Astrocyte (in vitro differentiated cells and primary cell): ENCODE results near the gene DLGAP5. TPM values are rescaled to one million over a fixed set of nuclear protein-coding genes. Genes with fewer than 3 reads are reported as not detected.
A peak's percentile ranks its signal among the peaks of the same experiment; 100 is the strongest.

Experiments used
- DNase-seq: peaks from one replicate; pipeline ENCODE4 v3.0.0-alpha.2; 2010; ENCODE audit warnings: low read depth
- FAIRE-seq: peaks from 2 replicates; lab custom pipeline; 2011; peaks lifted over from hg19 to GRCh38; lab: Jason Lieb, UNC
- H2AFZ ChIP-seq: 2 replicates; pipeline ENCODE4 v1.6.0; 2012; ENCODE audit warnings: low read depth, low read length, inconsistent platforms
- H3K27ac ChIP-seq: 2 replicates; pipeline ENCODE4 v1.5.1; 2011; ENCODE audit warnings: low read depth, low read length, inconsistent platforms
- H3K27me3 ChIP-seq: 2 replicates; pipeline ENCODE4 v1.6.0; 2011; ENCODE audit warnings: low read length, inconsistent platforms; ENCODE audit not compliant: insufficient read depth
- H3K36me3 ChIP-seq: 2 replicates; pipeline ENCODE4 v1.5.1; 2011; ENCODE audit warnings: low read length, inconsistent platforms; ENCODE audit not compliant: insufficient read depth
- H3K4me1 ChIP-seq: 2 replicates; pipeline ENCODE4 v1.5.1; 2011; ENCODE audit warnings: low read length, inconsistent platforms; ENCODE audit not compliant: insufficient read depth
- H3K4me2 ChIP-seq: 2 replicates; pipeline ENCODE4 v1.6.0; 2012; ENCODE audit warnings: low read length, inconsistent platforms
- H3K4me3 ChIP-seq: 2 replicates; pipeline ENCODE4 v1.5.1; 2011; ENCODE audit warnings: low read depth, mild to moderate bottlenecking, low read length, inconsistent platforms; ENCODE audit not compliant: insufficient read depth
- H3K79me2 ChIP-seq: 2 replicates; pipeline ENCODE4 v1.6.0; 2012; ENCODE audit warnings: mild to moderate bottlenecking, low read length, inconsistent platforms; ENCODE audit not compliant: insufficient read depth
- H3K9ac ChIP-seq: 2 replicates; pipeline ENCODE4 v1.6.0; 2012; ENCODE audit warnings: mild to moderate bottlenecking, low read length, inconsistent platforms
- H3K9me3 ChIP-seq: 2 replicates; pipeline ENCODE4 v1.5.1; 2012; ENCODE audit warnings: low read depth, mild to moderate bottlenecking, low read length, inconsistent platforms; ENCODE audit not compliant: insufficient read depth
- H4K20me1 ChIP-seq: 2 replicates; pipeline ENCODE4 v1.6.0; 2012; ENCODE audit warnings: low read length, inconsistent platforms; ENCODE audit not compliant: insufficient read depth
- H3K27ac Mint-ChIP-seq: one replicate; pipeline ENCODE4 v1.8.0; 2021; ENCODE audit warnings: mild to moderate bottlenecking, mixed read lengths; ENCODE audit not compliant: unreplicated experiment
- H3K27me3 Mint-ChIP-seq: one replicate; pipeline ENCODE4 v1.8.0; 2021; ENCODE audit warnings: low read depth, mixed read lengths; ENCODE audit not compliant: unreplicated experiment
- H3K36me3 Mint-ChIP-seq: one replicate; pipeline ENCODE4 v1.8.0; 2021; ENCODE audit warnings: low read depth, mixed read lengths; ENCODE audit not compliant: unreplicated experiment
- H3K4me1 Mint-ChIP-seq: one replicate; pipeline ENCODE4 v1.8.0; 2021; ENCODE audit warnings: low read depth, mixed read lengths; ENCODE audit not compliant: unreplicated experiment
- H3K4me3 Mint-ChIP-seq: one replicate; pipeline ENCODE4 v1.8.0; 2021; ENCODE audit warnings: mild to moderate bottlenecking, moderate library complexity, mixed read lengths; ENCODE audit not compliant: unreplicated experiment
- H3K9me3 Mint-ChIP-seq: one replicate; pipeline ENCODE4 v1.8.0; 2021; ENCODE audit warnings: mild to moderate bottlenecking, mixed read lengths; ENCODE audit not compliant: unreplicated experiment
- EZH2 ChIP-seq: IDR thresholded peaks from 2 replicates; pipeline ENCODE4 v1.6.1; 2012; ENCODE audit warnings: mild to moderate bottlenecking, low read length, inconsistent platforms; ENCODE audit not compliant: insufficient read depth
- total RNA-seq: library from RNA; stranded (reverse); gene quantifications from 2 replicates; pipeline ENCODE4 v1.2.1, GENCODE V29; 2021
- TF ChIP-seq, protein P1 (sequence below): IDR thresholded peaks from 2 replicates; pipeline ENCODE4 v1.5.1; 2011; ENCODE audit warnings: low read depth, mild to moderate bottlenecking, inconsistent platforms, low read length, moderate library complexity; ENCODE audit not compliant: insufficient read depth

Gene DLGAP5
- total RNA-seq, 1 donor from 2014 or later: 5.4 TPM

DNA sequence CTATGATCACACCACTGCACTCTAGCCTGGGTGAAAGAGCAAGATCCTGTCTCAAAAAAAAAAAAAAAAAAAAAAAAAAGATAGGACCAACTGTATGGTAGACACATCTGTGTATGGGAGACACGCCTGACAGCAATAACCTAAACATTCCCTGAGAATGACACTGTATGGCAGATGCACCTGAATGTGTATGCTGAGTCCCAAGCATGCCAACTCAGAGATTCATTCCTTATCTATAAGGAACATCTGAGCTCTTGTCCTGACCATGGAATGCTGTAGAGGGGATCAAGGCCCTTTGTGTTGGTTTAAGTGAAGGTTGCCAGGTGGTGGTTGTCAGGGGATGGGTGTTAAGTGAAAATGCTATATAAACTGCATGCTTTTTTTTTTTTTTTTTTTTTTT, 81.5 kb downstream of the DLGAP5 start:
- Histone ChIP-seq H4K20me1 (no peaks in the 10 kb centered on the region), H3K4me2 (no peak overlapping the region), H3K4me3 (no peak overlapping the region), H3K36me3 (no peaks in the 10 kb centered on the region), H3K27ac (no peak overlapping the region), H2AFZ (no peak overlapping the region), H3K4me1 (peaks cover 19% of the 10 kb centered on the region), H3K9me3 (no peaks in the 10 kb centered on the region), H3K9ac (no peak overlapping the region), H3K27me3 (no peaks in the 10 kb centered on the region), H3K79me2 (no peaks in the 10 kb centered on the region)
- no peak overlapping the region for H3K27ac Mint-ChIP-seq
- DNase-seq (no peak), FAIRE-seq (no peak)
- peaks cover 6% of the 10 kb centered on the region for H3K27me3 Mint-ChIP-seq
- no peak overlapping the region for H3K4me3 Mint-ChIP-seq
- H3K9me3 Mint-ChIP-seq: peaks cover 9% of the 10 kb centered on the region
- H3K4me1 Mint-ChIP-seq: peaks cover 14% of the 10 kb centered on the region
- TF ChIP-seq EZH2: no peak
- TF ChIP-seq, protein P1, sequence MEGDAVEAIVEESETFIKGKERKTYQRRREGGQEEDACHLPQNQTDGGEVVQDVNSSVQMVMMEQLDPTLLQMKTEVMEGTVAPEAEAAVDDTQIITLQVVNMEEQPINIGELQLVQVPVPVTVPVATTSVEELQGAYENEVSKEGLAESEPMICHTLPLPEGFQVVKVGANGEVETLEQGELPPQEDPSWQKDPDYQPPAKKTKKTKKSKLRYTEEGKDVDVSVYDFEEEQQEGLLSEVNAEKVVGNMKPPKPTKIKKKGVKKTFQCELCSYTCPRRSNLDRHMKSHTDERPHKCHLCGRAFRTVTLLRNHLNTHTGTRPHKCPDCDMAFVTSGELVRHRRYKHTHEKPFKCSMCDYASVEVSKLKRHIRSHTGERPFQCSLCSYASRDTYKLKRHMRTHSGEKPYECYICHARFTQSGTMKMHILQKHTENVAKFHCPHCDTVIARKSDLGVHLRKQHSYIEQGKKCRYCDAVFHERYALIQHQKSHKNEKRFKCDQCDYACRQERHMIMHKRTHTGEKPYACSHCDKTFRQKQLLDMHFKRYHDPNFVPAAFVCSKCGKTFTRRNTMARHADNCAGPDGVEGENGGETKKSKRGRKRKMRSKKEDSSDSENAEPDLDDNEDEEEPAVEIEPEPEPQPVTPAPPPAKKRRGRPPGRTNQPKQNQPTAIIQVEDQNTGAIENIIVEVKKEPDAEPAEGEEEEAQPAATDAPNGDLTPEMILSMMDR: no peak
- no peaks in the 10 kb centered on the region for H3K36me3 Mint-ChIP-seq

DNA sequence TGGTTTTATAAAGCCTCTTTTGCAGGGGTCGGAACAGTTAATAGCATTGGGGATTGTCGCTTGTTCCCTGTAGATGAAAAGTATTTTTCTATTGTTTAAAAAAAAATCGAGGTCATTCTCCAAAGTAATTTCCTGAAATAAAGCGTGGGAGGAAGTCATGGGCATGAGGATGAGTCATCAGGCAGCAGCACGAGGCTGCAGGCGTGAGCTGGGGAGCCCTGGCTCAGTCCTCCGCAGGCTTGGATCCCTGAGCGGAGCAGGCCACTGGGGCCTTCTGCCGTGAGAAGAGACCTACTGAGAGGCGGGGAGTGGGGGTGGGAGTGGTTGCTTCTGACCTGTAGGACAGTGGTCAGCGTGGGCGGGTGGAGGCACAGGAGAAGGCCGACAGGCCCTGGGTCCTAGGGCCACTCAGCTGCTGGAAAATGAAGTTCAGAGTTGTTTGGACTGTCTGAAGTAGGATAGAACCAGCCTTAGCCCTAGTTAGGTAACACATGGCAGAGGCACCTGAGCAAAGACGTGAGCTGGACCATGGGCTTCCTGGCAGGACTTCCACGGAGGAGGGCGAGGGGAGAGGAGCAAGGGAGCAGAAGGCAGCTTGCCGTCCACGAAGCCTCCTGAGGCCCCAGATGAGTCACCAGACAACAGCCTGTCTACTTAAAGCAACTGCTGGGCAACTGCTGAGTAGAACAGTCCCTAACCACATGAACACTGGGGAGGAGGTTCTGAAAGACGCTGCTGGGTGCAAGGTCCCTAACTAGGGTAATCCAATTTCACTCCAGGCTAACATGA, 83.4 kb downstream of the DLGAP5 start:
- H3K36me3 ChIP-seq: no peaks in the 10 kb centered on the region
- H3K4me1 ChIP-seq: peaks cover 31% of the 10 kb centered on the region
- peak overlapping the region; percentile 30 for H3K4me3 ChIP-seq
- FAIRE-seq (peak; percentile 83), DNase-seq (peak; percentile 97)
- H2AFZ ChIP-seq: peak overlapping the region; percentile 79
- H3K9me3 ChIP-seq: peaks cover 8% of the 10 kb centered on the region
- no peaks in the 10 kb centered on the region for H3K27me3 ChIP-seq
- no peaks in the 10 kb centered on the region for H4K20me1 ChIP-seq
- Mint-ChIP-seq H3K9me3 (peaks cover 17% of the 10 kb centered on the region), H3K27ac (peak overlapping the region; percentile 100), H3K4me3 (peak overlapping the region; percentile 65), H3K4me1 (peaks cover 29% of the 10 kb centered on the region), H3K27me3 (peaks cover 2% of the 10 kb centered on the region), H3K36me3 (no peaks in the 10 kb centered on the region)
- peak overlapping the region; percentile 91 for H3K9ac ChIP-seq
- peak overlapping the region; percentile 100 for H3K27ac ChIP-seq
- no peak for TF ChIP-seq EZH2
- TF ChIP-seq, protein P1: no peak
- no peaks in the 10 kb centered on the region for H3K79me2 ChIP-seq
- H3K4me2 ChIP-seq: peak overlapping the region; percentile 76

DNA sequence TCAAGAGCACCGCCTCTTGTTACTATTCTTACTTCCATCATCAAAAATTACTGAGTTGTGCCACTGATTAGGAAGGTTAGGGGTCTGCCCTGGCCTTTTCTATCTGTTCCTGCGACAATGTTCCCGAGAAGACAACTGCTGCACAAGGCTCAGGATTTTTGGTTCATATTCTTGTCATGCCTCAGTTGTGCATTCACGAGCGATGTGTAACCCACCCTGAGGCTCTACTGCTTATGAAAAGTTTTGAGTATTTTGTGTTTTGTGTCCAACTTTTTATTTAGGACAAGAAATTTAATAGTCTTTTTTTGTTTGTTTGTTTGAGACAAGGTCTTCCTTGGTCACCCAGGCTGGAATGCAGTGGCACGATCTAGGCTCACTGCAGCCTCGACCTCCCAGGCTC, 85.4 kb downstream of the DLGAP5 start:
- no peaks in the 10 kb centered on the region for H3K27me3 ChIP-seq
- no peak overlapping the region for H3K27ac Mint-ChIP-seq
- no peak overlapping the region for H3K4me2 ChIP-seq
- H4K20me1 ChIP-seq: no peaks in the 10 kb centered on the region
- H3K27ac ChIP-seq: no peak overlapping the region
- no peaks in the 10 kb centered on the region for H3K27me3 Mint-ChIP-seq
- DNase-seq (no peak), FAIRE-seq (no peak)
- H3K4me3 ChIP-seq: no peak overlapping the region
- peaks cover 39% of the 10 kb centered on the region for H3K4me1 Mint-ChIP-seq
- H3K4me1 ChIP-seq: peaks cover 44% of the 10 kb centered on the region
- H3K9me3 Mint-ChIP-seq: peaks cover 17% of the 10 kb centered on the region
- peaks cover 8% of the 10 kb centered on the region for H3K9me3 ChIP-seq
- TF ChIP-seq, protein P1: no peak
- TF ChIP-seq EZH2: no peak
- no peaks in the 10 kb centered on the region for H3K36me3 Mint-ChIP-seq
- H2AFZ ChIP-seq: no peak overlapping the region
- H3K36me3 ChIP-seq: no peaks in the 10 kb centered on the region
- no peaks in the 10 kb centered on the region for H3K79me2 ChIP-seq
- no peak overlapping the region for H3K4me3 Mint-ChIP-seq
- no peak overlapping the region for H3K9ac ChIP-seq
